WERI-Rb-1 (cell line): ENCODE data around the gene CCDC187.

Experiments used
- DNase-seq: peaks from one replicate; pipeline ENCODE4 v3.0.0-alpha.2; 2020
- H3K27ac ChIP-seq: fragments of 250-450 bp; sonication (Bioruptor Pico); 2 replicates; pipeline ENCODE4 v1.5.1; 2020; ENCODE audit warnings: mild to moderate bottlenecking, moderate library complexity
- H3K27me3 ChIP-seq: fragments of 250-450 bp; sonication (Bioruptor Pico); 2 replicates; pipeline ENCODE4 v1.5.1; 2021; ENCODE audit warnings: mild to moderate bottlenecking, low read depth, moderate library complexity; ENCODE audit not compliant: insufficient read depth, severe bottlenecking
- H3K36me3 ChIP-seq: fragments of 250-450 bp; sonication (Bioruptor Pico); 2 replicates; pipeline ENCODE4 v1.5.1; 2020; ENCODE audit warnings: mild to moderate bottlenecking, moderate library complexity
- H3K4me3 ChIP-seq: 2 replicates; pipeline ENCODE4 v1.5.1; 2011; ENCODE audit warnings: low read depth, mild to moderate bottlenecking, control low read depth, low read length
- H3K9me3 ChIP-seq: fragments of 250-450 bp; sonication (Bioruptor Pico); 2 replicates; pipeline ENCODE4 v1.5.1; 2021; ENCODE audit warnings: mild to moderate bottlenecking, moderate library complexity; ENCODE audit not compliant: severe bottlenecking
- TF ChIP-seq, protein P1 (sequence below): IDR thresholded peaks from 2 replicates; pipeline ENCODE4 v1.5.1; 2011; ENCODE audit warnings: low read depth, mild to moderate bottlenecking, control low read depth, inconsistent platforms, low read length

Gene CCDC187

GRCh38 chr9:136282272-136282861 is 21.5 kb downstream of the CCDC187 start:
- H3K4me3 ChIP-seq = no peak overlapping the region
- TF ChIP-seq, protein P1, sequence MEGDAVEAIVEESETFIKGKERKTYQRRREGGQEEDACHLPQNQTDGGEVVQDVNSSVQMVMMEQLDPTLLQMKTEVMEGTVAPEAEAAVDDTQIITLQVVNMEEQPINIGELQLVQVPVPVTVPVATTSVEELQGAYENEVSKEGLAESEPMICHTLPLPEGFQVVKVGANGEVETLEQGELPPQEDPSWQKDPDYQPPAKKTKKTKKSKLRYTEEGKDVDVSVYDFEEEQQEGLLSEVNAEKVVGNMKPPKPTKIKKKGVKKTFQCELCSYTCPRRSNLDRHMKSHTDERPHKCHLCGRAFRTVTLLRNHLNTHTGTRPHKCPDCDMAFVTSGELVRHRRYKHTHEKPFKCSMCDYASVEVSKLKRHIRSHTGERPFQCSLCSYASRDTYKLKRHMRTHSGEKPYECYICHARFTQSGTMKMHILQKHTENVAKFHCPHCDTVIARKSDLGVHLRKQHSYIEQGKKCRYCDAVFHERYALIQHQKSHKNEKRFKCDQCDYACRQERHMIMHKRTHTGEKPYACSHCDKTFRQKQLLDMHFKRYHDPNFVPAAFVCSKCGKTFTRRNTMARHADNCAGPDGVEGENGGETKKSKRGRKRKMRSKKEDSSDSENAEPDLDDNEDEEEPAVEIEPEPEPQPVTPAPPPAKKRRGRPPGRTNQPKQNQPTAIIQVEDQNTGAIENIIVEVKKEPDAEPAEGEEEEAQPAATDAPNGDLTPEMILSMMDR = no peak
- peak overlapping the region; percentile 84 for H3K27ac ChIP-seq
- H3K27me3 ChIP-seq = no peaks in the 10 kb centered on the region
- H3K36me3 ChIP-seq = no peaks in the 10 kb centered on the region
- DNase-seq = no peak
- H3K9me3 ChIP-seq = no peaks in the 10 kb centered on the region

DNA sequence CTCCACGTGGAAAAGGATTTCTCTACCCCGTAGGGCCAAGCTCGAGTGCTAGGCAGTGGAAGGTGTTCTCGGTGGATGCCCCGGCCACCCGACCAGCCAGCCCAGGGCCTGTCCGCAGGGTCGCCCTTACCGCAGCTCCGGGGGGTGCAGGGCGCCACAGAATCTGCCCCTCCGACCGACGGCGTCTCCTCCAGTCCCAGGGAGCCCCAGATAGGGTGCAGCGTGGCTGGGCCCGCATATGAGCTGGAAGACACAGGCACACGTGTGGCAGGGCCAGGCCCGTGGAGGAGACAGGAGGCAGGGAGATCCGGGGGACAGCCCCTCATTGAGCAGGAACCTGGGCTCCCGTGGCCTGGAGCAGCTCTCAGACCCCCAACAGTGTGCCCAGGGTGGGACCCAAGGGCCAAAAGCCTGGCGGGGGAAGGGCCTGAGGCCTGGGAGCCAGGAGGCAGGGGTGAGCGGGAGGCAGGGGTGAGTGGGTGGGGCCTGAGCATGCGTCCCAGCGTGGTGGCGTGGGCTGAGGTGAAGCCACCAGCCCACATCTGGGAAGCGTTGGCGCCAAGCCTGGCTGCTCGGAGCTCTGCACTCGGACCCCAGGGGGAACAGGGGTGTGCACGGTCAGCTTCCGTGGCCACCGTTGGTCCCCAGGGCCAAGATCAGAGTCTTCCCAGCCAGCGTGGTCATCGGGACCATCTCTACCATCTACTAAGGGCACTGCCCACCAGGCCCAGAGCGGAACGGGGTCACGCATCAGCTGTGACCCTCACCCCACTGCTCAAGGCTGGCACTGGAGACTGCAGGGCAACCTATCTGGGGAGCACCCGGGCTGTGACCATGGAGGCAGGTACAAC is 22.2 kb downstream of the CCDC187 start:
- Histone ChIP-seq H3K36me3 (no peaks in the 10 kb centered on the region), H3K27me3 (no peaks in the 10 kb centered on the region), H3K9me3 (no peaks in the 10 kb centered on the region), H3K4me3 (no peak overlapping the region), H3K27ac (no peak overlapping the region)
- TF ChIP-seq, protein P1 = no peak
- DNase-seq = no peak

GRCh38 chr9:136280535-136281315 is 23.2 kb downstream of the CCDC187 start:
- H3K36me3 ChIP-seq = no peaks in the 10 kb centered on the region
- DNase-seq = no peak
- TF ChIP-seq, protein P1 = no peak
- no peaks in the 10 kb centered on the region for H3K9me3 ChIP-seq
- H3K27ac ChIP-seq = no peak overlapping the region
- no peaks in the 10 kb centered on the region for H3K27me3 ChIP-seq
- no peak overlapping the region for H3K4me3 ChIP-seq

- Histone ChIP-seq H3K9me3 (no peaks in the 10 kb centered on the region), H3K36me3 (no peaks in the 10 kb centered on the region), H3K27ac (no peak overlapping the region), H3K27me3 (no peaks in the 10 kb centered on the region), H3K4me3 (no peak overlapping the region)
- no peak for DNase-seq
- TF ChIP-seq, protein P1 = no peak
Measured at GRCh38 chr9:136279471-136279870, 24.4 kb downstream of the CCDC187 start.

- TF ChIP-seq, protein P1 = no peak
- H3K27me3 ChIP-seq = no peaks in the 10 kb centered on the region
- DNase-seq = no peak
Measured at GRCh38 chr9:136278894-136279293, 25.0 kb downstream of the CCDC187 start.

More at GRCh38 chr9:136278894-136279293, 25.0 kb downstream of the CCDC187 start:
- Histone ChIP-seq H3K36me3 (no peaks in the 10 kb centered on the region), H3K9me3 (no peaks in the 10 kb centered on the region), H3K27ac (no peak overlapping the region), H3K4me3 (no peak overlapping the region)
